Suppressor macrophage treated with lipopolysaccharide for 4 hours (primary cell): ENCODE data around the gene SMOC1.

ENCODE experiments used
- DNase-seq: peaks from one replicate; pipeline ENCODE4 v3.0.0-alpha.2; 2020

Gene SMOC1

GRCh38 chr14:69865701-69866365, 13.4 kb upstream of the SMOC1 start:
- no peak for DNase-seq

- DNase-seq, result no peak
Measured at GRCh38 chr14:69868363-69868963, 10.8 kb upstream of the SMOC1 start.

GRCh38 chr14:69870613-69871012, 8.6 kb upstream of the SMOC1 start:
- no peak for DNase-seq

GRCh38 chr14:69873877-69874780, 5.1 kb upstream of the SMOC1 start:
- no peak for DNase-seq

- DNase-seq, result no peak
Measured at GRCh38 chr14:69876221-69876847, 2.9 kb upstream of the SMOC1 start.

GRCh38 chr14:69876848-69877306, 2.3 kb upstream of the SMOC1 start:
- DNase-seq, result no peak

GRCh38 chr14:69877492-69877891, 1.7 kb upstream of the SMOC1 start:
- DNase-seq, result peak; percentile 43

- no peak for DNase-seq
Measured at GRCh38 chr14:69878251-69878650, 965 bp upstream of the SMOC1 start.

GRCh38 chr14:69880044-69880487, 850 bp downstream of the SMOC1 start:
- DNase-seq, result no peak

- no peak for DNase-seq
Measured at GRCh38 chr14:69880893-69881292, 1.7 kb downstream of the SMOC1 start.

GRCh38 chr14:69882116-69882864, 3.1 kb downstream of the SMOC1 start:
- DNase-seq, result no peak

- DNase-seq, result no peak
Measured at GRCh38 chr14:69882915-69883314, 3.7 kb downstream of the SMOC1 start.

- no peak for DNase-seq
Measured at GRCh38 chr14:69886453-69887242, 7.4 kb downstream of the SMOC1 start.

- no peak for DNase-seq
Measured at GRCh38 chr14:69887740-69888657, 8.8 kb downstream of the SMOC1 start.

GRCh38 chr14:69891422-69891821, 12.2 kb downstream of the SMOC1 start:
- no peak for DNase-seq

- no peak for DNase-seq
Measured at GRCh38 chr14:69895109-69895508, 15.9 kb downstream of the SMOC1 start.

- DNase-seq, result no peak
Measured at GRCh38 chr14:69896080-69896479, 16.9 kb downstream of the SMOC1 start.

GRCh38 chr14:69896972-69897371, 17.8 kb downstream of the SMOC1 start:
- no peak for DNase-seq

GRCh38 chr14:69900603-69901002, 21.4 kb downstream of the SMOC1 start:
- no peak for DNase-seq
